Measurements from ENCODE around the gene TRAPPC10. TPM values are rescaled to one million over a fixed set of nuclear protein-coding genes. Genes with fewer than 3 reads are reported as not detected.

Gene TRAPPC10
- total RNA-seq, 1 experiment from 2014 or later, result 28.8 TPM

Other genes starting within 250 kb of the TRAPPC10 start
- 105 and 116 TPM in 2 replicates for gene CSTB, start 236.0 kb upstream of the TRAPPC10 start, total RNA-seq (2022)
- gene RRP1, start 222.7 kb upstream of the TRAPPC10 start, total RNA-seq (2022), result 37.2 and 49.4 TPM in 2 replicates
- gene AGPAT3, start 147.1 kb upstream of the TRAPPC10 start, total RNA-seq (2022), result 61.2 and 64.1 TPM in 2 replicates
- gene PWP2, start 95.1 kb downstream of the TRAPPC10 start, total RNA-seq (2022), result 16.3 and 18.1 TPM in 2 replicates
- 23.9 and 24.6 TPM in 2 replicates for gene GATD3, start 121.4 kb downstream of the TRAPPC10 start, total RNA-seq (2022)
- 3.4 and 5.6 TPM in 2 replicates for gene ICOSLG, start 228.6 kb downstream of the TRAPPC10 start, total RNA-seq (2022)
- not detected in 2 replicates for gene DNMT3L, start 249.6 kb downstream of the TRAPPC10 start, total RNA-seq (2022)

All from Calu3 (cell line).